GM18499 (cell line): ENCODE data around the gene DNAJB4.
"Not testable (repeated sequence)": the region's sequence is repeated elsewhere in the genome, so short reads cannot be mapped to it uniquely, and the experiment has no call there.

ENCODE experiments used
- ATAC-seq: cut with Tn5 transposase; IDR thresholded peaks from one replicate; pipeline ENCODE4 v1.9.1; 2021; ENCODE audit warnings: moderate number of reproducible peaks; ENCODE audit not compliant: insufficient read depth, unreplicated experiment

Gene DNAJB4

DNA sequence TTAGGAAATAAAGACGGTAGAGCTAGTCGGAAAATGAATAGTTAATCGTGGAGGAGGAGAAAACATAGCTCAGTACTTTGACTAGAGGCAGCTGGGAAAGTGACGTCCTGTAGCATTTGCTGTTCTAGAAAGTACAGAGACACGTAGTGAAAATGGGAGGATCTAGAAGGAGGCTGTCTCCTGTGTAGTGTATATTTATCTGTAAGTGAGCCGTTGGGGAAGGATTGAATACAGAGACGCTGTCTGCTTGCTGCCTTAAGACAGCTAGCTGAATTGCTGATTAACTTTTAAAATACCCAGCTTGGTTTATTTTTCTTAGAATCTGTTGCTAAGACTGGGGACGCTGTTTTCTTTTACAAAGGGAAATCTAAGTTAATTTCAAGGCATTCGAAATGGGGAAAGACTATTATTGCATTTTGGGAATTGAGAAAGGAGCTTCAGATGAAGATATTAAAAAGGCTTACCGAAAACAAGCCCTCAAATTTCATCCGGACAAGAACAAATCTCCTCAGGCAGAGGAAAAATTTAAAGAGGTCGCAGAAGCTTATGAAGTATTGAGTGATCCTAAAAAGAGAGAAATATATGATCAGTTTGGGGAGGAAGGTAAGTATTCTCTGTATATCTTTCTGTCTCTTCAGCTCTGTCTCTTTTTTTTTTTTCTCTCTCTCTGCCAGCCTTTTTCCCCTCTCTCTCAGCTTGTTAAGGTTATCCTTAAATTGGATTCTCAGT is at the start of gene DNAJB4:
Gene DNAJB4 (plus strand): TSS at position 221 of the 729 bp plus-strand sequence. CDS start 172 bp downstream, at position 393.
- peak; percentile 98 for ATAC-seq

- ATAC-seq, result no peak
Observed at GRCh38 chr1:77955709-77956108, 49.0 kb upstream of the DNAJB4 start.

- no peak for ATAC-seq
Observed at GRCh38 chr1:77956464-77956863, 48.3 kb upstream of the DNAJB4 start.

DNA sequence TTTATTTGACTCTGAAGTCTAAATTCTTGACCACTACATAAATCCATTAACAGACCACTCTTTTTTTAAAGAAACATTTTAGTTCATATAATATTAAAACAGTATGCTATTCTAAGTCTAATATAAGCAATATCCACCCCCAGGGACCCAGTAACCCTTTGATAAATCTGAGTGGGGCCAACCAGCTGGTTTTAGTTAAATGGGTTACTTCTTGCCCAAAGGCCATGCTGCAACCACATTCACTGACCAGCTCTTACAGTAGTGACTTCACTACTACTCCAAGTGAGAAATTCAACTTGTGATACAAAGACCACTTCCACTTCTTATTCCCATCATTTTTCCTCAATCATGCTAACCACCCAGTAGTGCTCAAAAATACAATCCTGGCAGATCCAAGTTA is 46.3 kb upstream of the DNAJB4 start:
- no peak for ATAC-seq

DNA sequence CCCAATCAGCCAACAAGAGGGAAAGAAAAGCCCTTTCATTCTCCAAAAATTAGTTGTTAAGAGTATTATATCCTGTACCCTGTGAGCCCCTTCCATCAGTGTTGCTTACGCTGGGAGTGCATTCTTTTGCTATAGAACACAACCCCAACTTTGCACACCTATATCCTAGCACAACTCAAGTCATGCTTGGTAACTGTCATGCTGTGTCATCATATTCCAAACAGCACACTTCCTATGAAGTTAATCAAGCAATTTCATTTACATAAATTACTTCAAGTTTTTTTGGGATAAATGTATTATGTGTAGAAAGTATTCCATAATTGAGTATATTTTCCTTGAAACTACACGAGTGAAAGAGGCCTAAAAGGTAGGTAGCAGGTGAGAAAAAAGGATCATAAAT is 45.9 kb upstream of the DNAJB4 start:
- no peak for ATAC-seq

DNA sequence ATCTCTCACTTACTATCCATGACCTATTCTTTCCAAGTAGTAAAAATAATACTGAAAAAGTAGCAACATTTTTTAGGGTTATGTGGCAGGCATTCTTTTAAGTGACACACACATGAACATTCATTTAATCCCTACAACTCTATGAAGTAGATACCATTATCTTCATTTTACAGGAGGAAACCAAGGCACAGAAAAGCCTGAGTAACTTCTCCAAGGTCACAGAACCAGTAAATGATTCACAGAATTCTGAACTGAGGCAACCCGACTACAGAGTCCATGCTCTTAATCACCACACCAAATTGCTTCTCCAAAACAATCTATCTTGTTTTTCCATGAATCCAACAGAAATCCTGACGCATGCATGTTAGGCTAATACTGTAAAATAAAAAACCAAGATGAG is 43.3 kb upstream of the DNAJB4 start:
- ATAC-seq, result no peak

- no peak for ATAC-seq
Observed at GRCh38 chr1:77966291-77966690, 38.4 kb upstream of the DNAJB4 start.

DNA sequence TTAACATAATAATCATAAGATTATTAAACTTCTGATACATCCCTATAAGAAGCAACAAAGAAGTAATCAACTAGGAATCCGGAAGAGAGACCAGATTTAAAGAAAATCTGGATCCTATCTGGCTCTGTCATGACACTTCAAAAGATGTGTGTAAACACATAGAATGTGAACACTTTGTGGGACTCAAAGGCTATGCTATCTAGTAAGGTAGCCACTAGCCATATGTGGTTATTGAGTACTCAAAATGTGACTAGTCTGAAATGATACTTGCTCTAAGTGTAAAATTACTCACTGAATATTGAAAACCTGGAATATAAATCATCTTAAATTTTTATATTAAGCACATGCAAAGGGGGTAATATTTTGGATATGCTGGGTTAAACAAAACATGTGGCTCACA is 34.5 kb upstream of the DNAJB4 start:
- ATAC-seq, result no peak

DNA sequence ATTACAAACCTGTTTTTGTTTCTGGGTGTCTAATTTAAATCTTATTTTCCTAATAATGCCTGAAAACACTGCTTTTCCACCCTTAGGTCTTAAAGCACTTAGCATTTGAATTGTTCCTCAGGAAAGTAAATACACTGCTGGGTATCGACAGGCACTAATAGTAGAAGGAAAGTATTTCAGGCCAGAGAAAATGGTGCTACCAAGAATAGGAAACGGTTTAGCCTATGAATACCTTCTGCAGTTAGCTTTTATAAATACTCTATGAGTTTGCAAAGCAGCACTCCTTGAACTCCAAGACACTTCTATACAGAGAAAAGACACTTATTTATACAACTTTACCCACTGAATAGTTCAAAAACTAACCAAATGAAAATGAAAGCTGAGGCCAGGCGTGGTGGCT is 32.7 kb upstream of the DNAJB4 start:
- ATAC-seq, result no peak

DNA sequence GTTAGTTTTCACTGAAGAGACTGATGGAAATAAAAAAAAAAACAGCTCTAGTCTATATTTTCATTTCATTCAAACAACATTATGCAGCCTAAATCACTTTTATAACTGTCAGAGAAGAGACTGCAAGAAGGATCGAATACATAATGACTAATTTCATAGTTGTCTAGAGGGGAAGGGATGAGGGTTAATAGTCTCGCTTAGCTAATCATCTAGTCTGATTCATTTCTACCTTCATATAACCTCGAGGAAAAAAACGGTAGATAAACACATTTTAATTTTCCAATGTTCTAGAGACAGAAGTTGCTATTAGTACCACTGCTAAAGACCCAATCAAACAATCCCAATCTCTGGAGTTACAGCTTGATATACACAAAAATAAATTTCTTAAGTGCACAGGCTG is 29.4 kb upstream of the DNAJB4 start:
- no peak for ATAC-seq

DNA sequence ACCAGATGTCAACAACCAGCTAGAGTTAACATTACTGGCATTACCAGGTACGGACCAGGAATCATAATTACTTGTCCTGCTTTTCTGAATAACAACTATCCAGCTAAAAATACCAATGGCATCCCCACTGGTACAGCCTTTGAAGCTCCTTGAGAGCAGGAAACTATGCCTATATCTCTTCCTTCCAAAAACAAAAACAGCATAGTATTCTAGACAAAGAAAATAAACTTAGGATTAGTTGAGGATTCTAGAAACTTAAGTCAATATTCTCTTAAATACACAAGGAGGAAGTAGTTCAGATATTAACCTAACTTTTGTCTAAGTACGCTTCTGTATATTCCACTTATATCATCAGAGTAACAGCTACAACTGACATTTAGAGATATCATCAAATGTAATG is 28.8 kb upstream of the DNAJB4 start:
- no peak for ATAC-seq

DNA sequence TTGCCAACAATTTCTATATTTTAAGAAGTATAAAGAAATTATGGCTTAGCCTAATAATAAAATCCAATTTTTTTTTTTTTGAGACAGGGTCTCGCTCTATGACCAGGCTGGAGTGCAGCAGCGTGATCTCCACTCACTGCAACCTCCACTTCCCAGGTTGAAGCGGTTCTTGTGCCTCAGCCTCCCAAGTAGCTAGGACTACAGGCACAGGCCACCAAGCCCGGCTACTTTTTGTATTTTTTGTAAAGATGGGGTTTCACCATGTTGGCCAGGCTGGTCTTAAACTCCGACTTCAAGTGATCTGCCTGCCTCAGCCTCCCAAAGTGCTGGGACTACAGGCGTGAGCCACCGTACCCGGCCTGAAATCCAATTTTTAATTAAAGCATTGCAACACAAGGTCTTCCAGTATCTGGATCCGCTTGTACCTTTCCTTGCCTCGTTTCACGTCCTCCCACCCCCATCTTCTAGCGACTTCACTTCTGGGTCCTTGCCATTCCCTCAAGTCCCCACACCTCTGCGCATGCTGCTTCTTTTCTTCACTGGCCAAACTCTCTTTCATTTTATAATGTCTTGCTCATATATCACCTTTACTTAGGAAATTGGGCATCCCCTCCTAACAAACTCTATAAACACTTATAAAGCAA is 28.2 kb upstream of the DNAJB4 start:
- no peak for ATAC-seq

- no peak for ATAC-seq
Observed at GRCh38 chr1:77977989-77978292, 26.8 kb upstream of the DNAJB4 start.

GRCh38 chr1:77978293-77978968 is 26.3 kb upstream of the DNAJB4 start:
- ATAC-seq, result peak; percentile 77

- ATAC-seq, result peak; percentile 52
Observed at GRCh38 chr1:77978969-77979876, 25.5 kb upstream of the DNAJB4 start, which contains the start of gene FUBP1. TSS of gene FUBP1 (minus strand) at chr1:77979072. CDS start at chr1:77979004, 68 bp downstream.

DNA sequence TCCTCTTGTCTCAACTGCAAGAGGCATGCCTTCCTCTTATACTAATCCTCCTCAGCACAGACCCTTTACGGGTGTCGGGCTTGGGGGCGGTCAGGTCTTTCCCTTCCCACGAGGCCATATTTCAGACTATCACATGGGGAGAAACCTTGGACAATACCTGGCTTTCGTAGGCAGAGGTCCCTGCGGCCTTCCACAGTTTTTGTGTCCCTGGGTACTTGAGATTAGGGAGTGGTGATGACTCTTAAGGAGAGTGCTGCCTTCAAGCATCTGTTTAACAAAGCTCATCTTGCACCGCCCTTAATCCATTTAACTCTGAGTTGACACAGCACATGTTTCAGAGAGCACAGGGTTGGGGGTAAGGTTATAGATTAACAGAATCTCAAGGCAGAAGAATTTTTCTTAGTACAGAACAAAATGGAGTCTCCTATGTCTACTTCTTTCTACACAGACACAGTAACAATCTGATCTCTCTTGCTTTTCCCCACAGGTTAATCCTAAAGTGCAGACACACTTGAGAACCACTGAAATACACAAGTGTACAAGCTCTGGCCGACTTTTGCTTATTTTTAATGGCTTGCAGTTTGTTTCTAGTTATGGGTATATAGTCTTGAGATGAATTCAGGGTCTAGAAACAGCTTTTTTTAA is 21.3 kb upstream of the DNAJB4 start:
- ATAC-seq, result not testable (repeated sequence)

- ATAC-seq, result no peak
Observed at GRCh38 chr1:77983997-77984355, 20.8 kb upstream of the DNAJB4 start.

DNA sequence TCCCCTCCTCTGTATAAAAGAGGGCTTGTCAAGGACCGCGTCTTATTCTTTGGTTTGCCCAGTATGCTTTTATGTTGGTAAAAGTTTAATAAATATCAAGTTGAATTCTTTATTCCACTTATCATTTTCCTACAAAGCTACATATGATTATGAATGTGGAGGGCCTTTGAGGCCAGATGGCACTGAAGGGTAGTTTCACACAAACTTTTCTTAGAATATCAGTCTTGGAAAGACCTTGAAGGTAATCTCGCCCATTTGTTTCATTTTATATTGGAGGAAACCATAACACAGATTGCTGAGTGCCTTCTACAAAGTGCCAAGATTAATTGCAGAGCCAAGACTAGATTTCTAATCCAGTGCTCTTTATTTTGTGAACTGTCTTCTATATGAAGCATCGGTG is 20.1 kb upstream of the DNAJB4 start:
- no peak for ATAC-seq

DNA sequence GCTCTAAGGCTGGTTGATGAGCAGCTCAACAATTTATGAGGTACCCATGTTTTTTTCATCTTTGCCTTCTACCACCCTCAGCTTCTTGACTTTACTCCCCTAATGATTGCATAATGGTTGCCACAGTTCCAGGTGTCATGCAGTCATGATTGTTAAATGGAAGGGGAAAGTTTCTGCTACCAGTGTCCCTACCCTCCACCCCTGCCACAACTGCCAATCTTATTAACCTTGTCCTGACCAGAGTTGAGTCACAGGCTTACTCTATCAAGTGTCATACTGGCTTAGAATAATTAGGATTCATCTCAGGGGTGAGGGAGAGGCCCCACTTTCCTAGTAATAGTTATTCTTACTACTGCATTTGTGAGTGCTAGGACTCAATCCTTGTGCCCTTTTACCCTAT is 17.9 kb upstream of the DNAJB4 start:
- ATAC-seq, result no peak

- ATAC-seq, result no peak
Observed at GRCh38 chr1:77987919-77988318, 16.8 kb upstream of the DNAJB4 start.
